22Rv1 (cell line): ENCODE data around the gene SLC39A12.

Source experiments
- H3K27ac ChIP-seq: fragments of 450-650 bp; 2 replicates; pipeline ENCODE4 v1.5.1; 2017
- CTCF ChIP-seq: fragments of 450-650 bp; IDR thresholded peaks from 2 replicates; pipeline ENCODE4 v1.5.1; 2017; ENCODE audit warnings: mild to moderate bottlenecking
- ZFX ChIP-seq: fragments of 450-650 bp; IDR thresholded peaks from 2 replicates; pipeline ENCODE4 v1.6.1; 2017; ENCODE audit warnings: antibody characterized with exemption, borderline replicate concordance

SLC39A12 gene

GRCh38 chr10:18010050-18010449 is 58.3 kb downstream of the SLC39A12 start:
- H3K27ac ChIP-seq = no peak overlapping the region
- no peak for TF ChIP-seq CTCF

- H3K27ac ChIP-seq = no peak overlapping the region
Measured at GRCh38 chr10:18020523-18020922, 68.8 kb downstream of the SLC39A12 start.

GRCh38 chr10:18021725-18022480 is 70.2 kb downstream of the SLC39A12 start:
- H3K27ac ChIP-seq = no peak overlapping the region
- TF ChIP-seq ZFX (no peak), CTCF (no peak)

More at GRCh38 chr10:18020523-18020922, 68.8 kb downstream of the SLC39A12 start:
- TF ChIP-seq CTCF (no peak), ZFX (no peak)

- TF ChIP-seq ZFX = no peak
- TF ChIP-seq CTCF = no peak
- no peak overlapping the region for H3K27ac ChIP-seq
Measured at GRCh38 chr10:18043148-18044006, 91.7 kb downstream of the SLC39A12 start.

GRCh38 chr10:18044976-18045720 is 93.4 kb downstream of the SLC39A12 start:
- H3K27ac ChIP-seq = no peak overlapping the region
- no peak for TF ChIP-seq CTCF
- no peak for TF ChIP-seq ZFX

- TF ChIP-seq ZFX (no peak), CTCF (no peak)
- no peak overlapping the region for H3K27ac ChIP-seq
Measured at GRCh38 chr10:18056583-18056982, 104.9 kb downstream of the SLC39A12 start.
